ENCODE results near the gene KAT2A.

KAT2A gene

GRCh38 chr17:42112552-42113176 is 8.5 kb downstream of the KAT2A start, which contains the start of gene DHX58:
TSS of gene DHX58 (minus strand) at chr17:42112714. CDS start at chr17:42111892, 822 bp downstream.
- DNase-seq = no peak

GRCh38 chr17:42111871-42112551 is 9.2 kb downstream of the KAT2A start:
- DNase-seq = no peak

- no peak for DNase-seq
Measured at GRCh38 chr17:42111265-42111636, 9.9 kb downstream of the KAT2A start.

- DNase-seq = no peak
Measured at GRCh38 chr17:42110301-42111264, 10.6 kb downstream of the KAT2A start.

GRCh38 chr17:42109086-42109485 is 12.1 kb downstream of the KAT2A start:
- DNase-seq = no peak

GRCh38 chr17:42107597-42108576 is 13.3 kb downstream of the KAT2A start:
- peak; percentile 89 for DNase-seq

GRCh38 chr17:42107124-42107523 is 14.0 kb downstream of the KAT2A start:
- DNase-seq = no peak

GRCh38 chr17:42106009-42106408 is 15.2 kb downstream of the KAT2A start:
- no peak for DNase-seq

GRCh38 chr17:42104264-42104663 is 16.9 kb downstream of the KAT2A start:
- DNase-seq = no peak

GRCh38 chr17:42103221-42103954 is 17.8 kb downstream of the KAT2A start:
- DNase-seq = no peak

GRCh38 chr17:42101513-42102292 is 19.5 kb downstream of the KAT2A start:
- peak; percentile 42 for DNase-seq

GRCh38 chr17:42098730-42099399 is 22.3 kb downstream of the KAT2A start:
- DNase-seq = peak; percentile 46

GRCh38 chr17:42097691-42098631 is 23.2 kb downstream of the KAT2A start, which contains the start of gene ZNF385C:
TSS of gene ZNF385C (minus strand) at chr17:42098473. CDS start at chr17:42063056, 35,417 bp downstream.
- DNase-seq = no peak

- DNase-seq = no peak
Measured at GRCh38 chr17:42096360-42097111, 24.6 kb downstream of the KAT2A start.

- DNase-seq = no peak
Measured at GRCh38 chr17:42094375-42095069, 26.6 kb downstream of the KAT2A start.

GRCh38 chr17:42092939-42093338 is 28.2 kb downstream of the KAT2A start:
- no peak for DNase-seq
